Measurements from ENCODE around the gene RTKN2.

DNA sequence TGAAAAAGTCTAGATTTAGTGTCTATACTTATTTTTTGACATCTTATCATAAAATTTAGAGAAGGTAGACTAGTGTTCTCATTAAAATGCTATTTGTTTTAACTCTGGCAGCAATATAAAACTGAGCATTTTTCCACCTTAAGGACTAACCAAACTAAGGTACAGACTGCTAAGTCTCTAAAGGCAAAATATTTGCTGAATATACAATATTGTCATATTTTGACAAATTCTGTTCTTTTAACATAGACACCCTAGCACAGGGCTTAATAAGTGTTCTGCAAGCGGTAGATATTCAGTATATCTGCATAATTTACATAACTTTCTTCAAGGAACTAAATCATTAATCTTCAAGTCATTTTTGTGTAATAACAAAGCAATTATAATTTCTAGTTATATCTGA lies 8.6 kb downstream of the RTKN2 start:
- TF ChIP-seq, protein P1, sequence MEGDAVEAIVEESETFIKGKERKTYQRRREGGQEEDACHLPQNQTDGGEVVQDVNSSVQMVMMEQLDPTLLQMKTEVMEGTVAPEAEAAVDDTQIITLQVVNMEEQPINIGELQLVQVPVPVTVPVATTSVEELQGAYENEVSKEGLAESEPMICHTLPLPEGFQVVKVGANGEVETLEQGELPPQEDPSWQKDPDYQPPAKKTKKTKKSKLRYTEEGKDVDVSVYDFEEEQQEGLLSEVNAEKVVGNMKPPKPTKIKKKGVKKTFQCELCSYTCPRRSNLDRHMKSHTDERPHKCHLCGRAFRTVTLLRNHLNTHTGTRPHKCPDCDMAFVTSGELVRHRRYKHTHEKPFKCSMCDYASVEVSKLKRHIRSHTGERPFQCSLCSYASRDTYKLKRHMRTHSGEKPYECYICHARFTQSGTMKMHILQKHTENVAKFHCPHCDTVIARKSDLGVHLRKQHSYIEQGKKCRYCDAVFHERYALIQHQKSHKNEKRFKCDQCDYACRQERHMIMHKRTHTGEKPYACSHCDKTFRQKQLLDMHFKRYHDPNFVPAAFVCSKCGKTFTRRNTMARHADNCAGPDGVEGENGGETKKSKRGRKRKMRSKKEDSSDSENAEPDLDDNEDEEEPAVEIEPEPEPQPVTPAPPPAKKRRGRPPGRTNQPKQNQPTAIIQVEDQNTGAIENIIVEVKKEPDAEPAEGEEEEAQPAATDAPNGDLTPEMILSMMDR (IDR thresholded peaks at IDR 0.05), result no peak
- TF ChIP-seq POLR2A (IDR thresholded peaks at IDR 0.05) (no peak), POLR2AphosphoS5 (IDR thresholded peaks at IDR 0.05) (no peak), EP300 (IDR thresholded peaks at IDR 0.05) (no peak)
